Fibroblast of the aortic adventitia (primary cell): ENCODE data around the gene BCOR. TPM values are rescaled to one million over a fixed set of nuclear protein-coding genes. Genes with fewer than 3 reads are reported as not detected.

ENCODE experiments used
- DNase-seq: peaks from one replicate; pipeline ENCODE4 v3.0.0-alpha.2; 2010; ENCODE audit warnings: low read depth
- H3K4me3 ChIP-seq: 2 replicates; pipeline ENCODE4 v1.5.1; 2011; ENCODE audit warnings: low read depth, mild to moderate bottlenecking, control low read depth, low read length, moderate library complexity
- total RNA-seq: library from RNA; depleted of rRNA; stranded (reverse); fragments of >200 nt; gene quantifications from 2 replicates; pipeline ENCODE4 v1.2.3, GENCODE V29; 2012; ENCODE audit warnings: low replicate concordance
- TF ChIP-seq, protein P1 (sequence below): IDR thresholded peaks from 2 replicates; pipeline ENCODE4 v1.5.1; 2011; ENCODE audit warnings: mild to moderate bottlenecking, low read length, control low read depth, inconsistent platforms; ENCODE audit not compliant: insufficient read depth

BCOR gene
- total RNA-seq, 1 donor: 12.7 TPM

DNA sequence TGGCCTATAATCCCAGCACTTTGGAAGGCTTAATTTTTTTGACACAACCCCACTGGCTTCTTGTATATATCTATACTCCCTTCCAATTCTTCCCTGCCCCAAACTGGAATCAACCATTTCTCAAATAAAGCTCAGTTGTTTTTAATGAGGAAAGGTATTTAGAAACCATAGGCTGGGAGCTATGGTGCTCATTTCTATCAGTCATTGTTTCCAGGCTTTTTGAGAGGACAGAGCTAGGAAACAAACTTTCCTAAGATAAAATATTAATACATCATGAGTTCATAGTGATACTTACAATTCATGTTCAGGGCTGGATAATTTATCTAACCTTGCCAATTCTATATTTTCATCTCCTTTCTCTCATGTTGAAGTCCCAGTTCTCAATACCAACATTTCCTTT is 50.3 kb downstream of the BCOR start:
- no peak overlapping the region for H3K4me3 ChIP-seq
- no peak for DNase-seq
- TF ChIP-seq, protein P1, sequence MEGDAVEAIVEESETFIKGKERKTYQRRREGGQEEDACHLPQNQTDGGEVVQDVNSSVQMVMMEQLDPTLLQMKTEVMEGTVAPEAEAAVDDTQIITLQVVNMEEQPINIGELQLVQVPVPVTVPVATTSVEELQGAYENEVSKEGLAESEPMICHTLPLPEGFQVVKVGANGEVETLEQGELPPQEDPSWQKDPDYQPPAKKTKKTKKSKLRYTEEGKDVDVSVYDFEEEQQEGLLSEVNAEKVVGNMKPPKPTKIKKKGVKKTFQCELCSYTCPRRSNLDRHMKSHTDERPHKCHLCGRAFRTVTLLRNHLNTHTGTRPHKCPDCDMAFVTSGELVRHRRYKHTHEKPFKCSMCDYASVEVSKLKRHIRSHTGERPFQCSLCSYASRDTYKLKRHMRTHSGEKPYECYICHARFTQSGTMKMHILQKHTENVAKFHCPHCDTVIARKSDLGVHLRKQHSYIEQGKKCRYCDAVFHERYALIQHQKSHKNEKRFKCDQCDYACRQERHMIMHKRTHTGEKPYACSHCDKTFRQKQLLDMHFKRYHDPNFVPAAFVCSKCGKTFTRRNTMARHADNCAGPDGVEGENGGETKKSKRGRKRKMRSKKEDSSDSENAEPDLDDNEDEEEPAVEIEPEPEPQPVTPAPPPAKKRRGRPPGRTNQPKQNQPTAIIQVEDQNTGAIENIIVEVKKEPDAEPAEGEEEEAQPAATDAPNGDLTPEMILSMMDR: no peak

DNA sequence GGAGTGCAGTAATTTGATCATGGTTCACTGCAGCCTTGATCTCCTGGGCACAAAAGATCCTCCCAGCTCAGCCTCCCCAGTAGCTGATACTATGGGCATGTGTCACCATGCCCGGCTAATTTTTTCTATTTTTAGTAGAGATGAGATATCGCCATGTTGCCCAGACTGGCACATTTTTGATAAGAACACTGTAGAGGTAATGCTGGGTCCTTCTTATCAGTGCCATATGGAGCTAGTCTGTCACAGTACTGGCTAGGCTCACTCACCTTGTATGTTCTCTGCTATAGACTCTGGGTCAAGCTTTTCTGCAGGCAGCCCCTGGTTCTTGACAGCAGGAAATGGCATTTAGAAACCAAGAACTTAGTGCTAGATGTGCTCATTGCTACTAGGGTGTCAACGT is 53.9 kb downstream of the BCOR start:
- no peak for DNase-seq
- TF ChIP-seq, protein P1: no peak
- no peak overlapping the region for H3K4me3 ChIP-seq

DNA sequence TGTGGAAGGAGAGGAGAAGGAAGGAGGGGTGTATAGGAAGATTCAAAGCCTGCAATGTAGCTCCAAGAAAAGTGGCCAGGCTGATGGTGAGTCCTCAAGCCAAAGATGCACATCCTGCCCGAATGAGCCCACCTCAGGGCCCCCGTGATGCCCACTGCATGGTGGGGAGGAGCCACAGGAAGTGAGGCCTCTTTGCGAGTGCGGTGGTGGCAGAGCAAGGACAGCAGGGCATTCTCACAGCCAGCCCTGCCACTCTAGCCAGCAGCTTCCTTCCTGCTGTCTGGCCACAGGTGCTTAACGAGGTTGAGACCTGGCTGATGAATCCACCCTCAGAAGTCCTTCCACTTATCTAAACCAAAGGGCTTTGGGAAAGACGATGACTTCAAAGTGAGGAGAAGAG is 55.8 kb downstream of the BCOR start:
- DNase-seq: no peak
- TF ChIP-seq, protein P1: no peak
- no peak overlapping the region for H3K4me3 ChIP-seq

DNA sequence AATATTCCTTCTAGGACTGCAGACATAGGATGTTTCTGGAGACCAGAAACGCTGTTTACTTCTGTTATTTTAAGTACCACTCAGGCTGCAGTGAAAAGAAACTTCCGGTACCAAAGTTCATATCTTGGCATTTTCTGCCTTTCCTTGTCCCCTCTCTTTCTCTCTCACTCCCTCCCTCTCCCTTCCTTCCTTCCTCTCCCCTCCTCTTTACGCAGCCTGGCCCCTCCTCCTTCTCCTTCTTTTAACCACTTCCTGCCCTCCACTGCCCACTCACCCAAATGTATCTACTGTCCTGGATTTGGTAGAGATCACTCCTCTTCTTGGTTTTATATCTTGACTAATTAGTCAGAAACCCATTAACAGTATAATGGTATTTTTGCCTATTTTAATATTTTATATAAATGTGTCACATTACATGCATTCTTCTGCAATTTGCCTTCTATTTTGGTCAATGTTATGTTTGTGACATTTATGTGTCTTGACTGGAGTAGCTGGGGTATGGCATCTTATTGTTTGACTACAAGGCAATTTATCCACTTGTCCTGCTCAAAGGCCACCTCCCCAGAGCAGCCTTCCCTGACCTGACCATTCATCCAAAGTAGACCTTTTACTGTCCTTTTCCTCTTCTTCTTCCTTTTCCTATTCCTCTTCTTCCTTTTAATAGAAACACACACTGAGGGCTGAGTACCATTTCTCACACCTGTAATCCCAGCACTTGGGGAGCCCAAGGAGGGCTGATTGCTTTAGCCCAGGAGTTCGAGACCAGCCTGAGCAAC is 56.9 kb downstream of the BCOR start:
- TF ChIP-seq, protein P1: no peak

DNA sequence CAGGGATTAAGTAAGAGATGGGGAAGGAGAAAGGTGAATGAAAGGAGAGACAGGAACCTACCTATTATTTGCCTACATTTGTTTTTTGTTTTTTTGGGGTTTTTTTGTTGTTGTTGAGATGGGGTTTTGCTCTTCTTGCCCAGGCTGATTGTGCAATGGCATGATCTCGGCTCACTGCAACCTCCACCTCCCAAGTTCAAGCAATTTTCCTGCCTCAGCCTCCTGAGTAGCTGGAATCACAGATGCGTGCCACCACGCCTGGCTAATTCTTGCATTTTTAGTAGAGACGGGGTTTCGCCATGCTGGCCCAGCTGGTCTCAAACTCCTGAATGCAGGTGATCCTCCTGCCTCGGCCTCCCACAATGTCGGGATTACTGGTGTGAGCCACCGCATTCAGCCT is 57.9 kb downstream of the BCOR start:
- no peak overlapping the region for H3K4me3 ChIP-seq
- TF ChIP-seq, protein P1: no peak
- DNase-seq: no peak

More for the DNA sequence above, 56.9 kb downstream of the BCOR start:
- no peak overlapping the region for H3K4me3 ChIP-seq
- DNase-seq: no peak

DNA sequence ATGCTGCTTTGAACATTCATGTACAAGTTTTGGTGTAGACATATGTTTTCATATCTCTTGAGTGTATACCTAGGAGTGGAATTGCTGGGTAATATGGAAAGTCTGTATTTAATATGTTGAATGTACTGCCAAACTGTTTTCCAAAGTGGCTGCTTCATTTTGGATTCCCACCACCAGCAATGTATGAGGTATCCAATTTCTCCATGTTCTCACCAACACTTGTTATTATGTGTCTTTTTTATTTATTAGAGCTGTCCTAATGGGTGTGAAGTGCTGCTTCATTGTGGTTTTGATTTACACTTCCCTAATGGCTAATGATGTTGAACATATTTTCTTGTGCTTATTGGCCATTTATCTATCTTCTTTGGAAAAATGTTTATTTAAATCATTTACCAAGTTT is 60.4 kb downstream of the BCOR start:
- TF ChIP-seq, protein P1: no peak
- no peak for DNase-seq
- no peak overlapping the region for H3K4me3 ChIP-seq

DNA sequence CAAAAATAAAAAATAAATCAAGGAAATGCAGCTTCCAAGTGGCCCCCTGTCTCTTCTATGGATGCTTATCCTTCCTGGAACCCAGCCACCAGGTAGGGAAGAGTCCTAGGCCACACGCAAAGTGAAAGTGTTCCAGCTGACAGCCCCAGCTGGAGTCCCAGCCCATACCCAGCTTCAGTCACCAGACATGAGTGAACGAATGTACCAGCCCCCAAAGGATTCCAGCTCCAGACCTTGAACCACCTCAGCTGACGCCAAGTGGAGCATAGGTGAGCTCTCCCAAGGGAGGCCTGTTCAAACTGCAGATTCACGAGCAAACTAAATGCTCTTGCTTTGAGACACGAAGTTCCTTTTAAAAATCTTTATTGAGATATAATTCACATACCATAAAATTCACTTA is 62.0 kb downstream of the BCOR start:
- H3K4me3 ChIP-seq: no peak overlapping the region
- no peak for DNase-seq
- TF ChIP-seq, protein P1: no peak
